GM19324 (cell line): ENCODE results near the gene KDM4B.

ENCODE experiments used
- ATAC-seq: cut with Tn5 transposase; IDR thresholded peaks from one replicate; pipeline ENCODE4 v1.9.1; 2021; ENCODE audit warnings: mild to moderate bottlenecking, moderate library complexity; ENCODE audit not compliant: unreplicated experiment, low FRiP score

KDM4B gene

GRCh38 chr19:5143471-5144411, 174.8 kb downstream of the KDM4B start:
- ATAC-seq = no peak

- no peak for ATAC-seq
Measured at GRCh38 chr19:5144545-5145179, 175.7 kb downstream of the KDM4B start.

- no peak for ATAC-seq
Measured at GRCh38 chr19:5145521-5146511, 176.9 kb downstream of the KDM4B start.

GRCh38 chr19:5147074-5147977, 178.4 kb downstream of the KDM4B start:
- ATAC-seq = no peak

GRCh38 chr19:5147978-5148793, 179.3 kb downstream of the KDM4B start:
- no peak for ATAC-seq

GRCh38 chr19:5148794-5149190, 179.9 kb downstream of the KDM4B start:
- no peak for ATAC-seq

- ATAC-seq = no peak
Measured at GRCh38 chr19:5149508-5149907, 180.6 kb downstream of the KDM4B start.

GRCh38 chr19:5149932-5150901, 181.3 kb downstream of the KDM4B start:
- no peak for ATAC-seq

GRCh38 chr19:5150902-5151741, 182.2 kb downstream of the KDM4B start:
- ATAC-seq = no peak

- ATAC-seq = no peak
Measured at GRCh38 chr19:5152013-5152763, 183.3 kb downstream of the KDM4B start.

GRCh38 chr19:5152767-5153532, 184.0 kb downstream of the KDM4B start:
- ATAC-seq = no peak

- ATAC-seq = no peak
Measured at GRCh38 chr19:5153601-5154128, 184.8 kb downstream of the KDM4B start.

- no peak for ATAC-seq
Measured at GRCh38 chr19:5154129-5154798, 185.4 kb downstream of the KDM4B start.

GRCh38 chr19:5154799-5155426, 186.0 kb downstream of the KDM4B start:
- no peak for ATAC-seq
